Spleen (tissue), 11 donors: ENCODE measurements around the gene AKNAD1. TPM values are rescaled to one million over a fixed set of nuclear protein-coding genes. Genes with fewer than 3 reads are reported as not detected.
"Not testable (repeated sequence)": the region's sequence is repeated elsewhere in the genome, so short reads cannot be mapped to it uniquely, and the experiment has no call there.

Experiments used
- DNase-seq: peaks from one replicate; pipeline ENCODE4 v3.0.0-alpha.2; 2020
- H3K27ac ChIP-seq, 8 donors: fragments of 200-600 bp; sonication (generic) in 7 of 8; 1 replicate in 4 of 8; 2 replicates in 4 of 8; pipeline versions ENCODE4 v1.5.0 to v1.8.0; 2016 to 2021; ENCODE audit warnings: inconsistent platforms in 4 of 8, mild to moderate bottlenecking in 4 of 8, moderate library complexity in 1 of 8
- H3K27me3 ChIP-seq, 7 donors: fragments of 200-600 bp; sonication (generic) in 6 of 7; replicated peaks in 1 of 7; 1 replicate in 4 of 7; 2 replicates in 3 of 7; pipeline versions ENCODE4 v1.5.0 to v1.8.0; 2016 to 2021; ENCODE audit warnings: inconsistent platforms in 3 of 7, mild to moderate bottlenecking in 1 of 7
- H3K36me3 ChIP-seq, 6 donors: fragments of 200-600 bp; sonication (generic) in 5 of 6; 1 replicate in 4 of 6; 2 replicates in 2 of 6; pipeline versions ENCODE4 v1.5.0 to v1.8.0; 2016 to 2021; ENCODE audit warnings: inconsistent platforms in 2 of 6
- H3K4me1 ChIP-seq, 6 donors: fragments of 200-600 bp; sonication (generic) in 5 of 6; 1 replicate in 3 of 6; 2 replicates in 3 of 6; pipeline versions ENCODE4 v1.5.0 to v1.8.0; 2016 to 2021; ENCODE audit warnings: inconsistent platforms in 3 of 6
- H3K4me3 ChIP-seq, 8 donors: fragments of 200-600 bp; sonication (generic) in 7 of 8; 1 replicate in 4 of 8; 2 replicates in 4 of 8; pipeline versions ENCODE4 v1.5.0 to v1.8.0; 2016 to 2021; ENCODE audit warnings: inconsistent platforms in 4 of 8, mild to moderate bottlenecking in 4 of 8, moderate library complexity in 2 of 8
- H3K9me3 ChIP-seq, 8 donors: fragments of 200-600 bp; sonication (generic) in 7 of 8; 1 replicate in 4 of 8; 2 replicates in 4 of 8; pipeline versions ENCODE4 v1.5.0 to v1.8.0; 2016 to 2021; ENCODE audit warnings: inconsistent platforms in 4 of 8
- POLR2A ChIP-seq, 3 donors: fragments of 450-650 bp; IDR thresholded peaks; one replicate each; pipeline ENCODE4 v1.5.1; 2017; ENCODE audit warnings: antibody characterized with exemption in 3 of 3, mild to moderate bottlenecking in 1 of 3
- POLR2AphosphoS5 ChIP-seq, 3 donors: sonication (generic); formaldehyde crosslinking; IDR thresholded peaks; one replicate each; pipeline ENCODE4 v1.5.1; 2017; ENCODE audit warnings: antibody characterized with exemption in 3 of 3
- WGBS, 5 donors: extraction: QIAGEN DNeasy Blood & Tissue Kit in 3 of 5; methylation state at CpG; one replicate each; pipeline versions ENCODE4 v1.1.5 to v1.1.7; 2013 to 2018; 5-methylcytosine and 5-hydroxymethylcytosine counted together
- intact Hi-C: fragments of 100-400 bp; cut with DNase I; formaldehyde crosslinking; loops from one replicate; pipeline ENCODE4 v1.15.0; 2023; ENCODE audit warnings: low total_unique reads
- polyA plus RNA-seq, 3 donors: library from polyadenylated mRNA; stranded (reverse); fragments of 200-250 nt; gene quantifications; one replicate each; pipeline ENCODE4 v1.2.1, GENCODE V29; 2013
- total RNA-seq, 7 donors: library from RNA; depleted of rRNA in 3 of 7; stranded (reverse); fragments of >200 nt in 3 of 7; fragmentation: NEBNext Ultra II Directional in 4 of 7; extraction: Animal tissue kit (Norgen Biotek cat#: 25700) in 4 of 7; gene quantifications; one replicate each; pipeline versions ENCODE4 v1.1.0 to v1.2.1, GENCODE V29; 2016 to 2021
- TF ChIP-seq, protein P1 (sequence below), 11 experiments: fragments of 200-600 bp in 7 of 11; fragments of 450-650 bp in 4 of 11; sonication (generic) in 4 of 11; IDR thresholded peaks in 8 of 11; conservative IDR thresholded peaks in 3 of 11; 1 replicate in 7 of 11; 2 replicates in 4 of 11; pipeline versions ENCODE4 v1.4.0 to v1.8.0; 2016 to 2021; ENCODE audit warnings: antibody characterized with exemption in 11 of 11, inconsistent platforms in 4 of 11, mild to moderate bottlenecking in 1 of 11
- donor health status: healthy with polysubstance abuse.
- donor health status: DM: no; HTN: no; CAD: no; lungs with moderate emphysema.
- donor health status: DM: no; HTN: no; CAD: no.
- donor health status: Bipolar disorder and iron deficiency.
- donor health status: healthy.
- donor health status: DM: no; HTN: no; CAD: no.
- donor health status: DM: yes; HTN: yes; CAD: no.

Gene AKNAD1
- total and polyA plus RNA-seq, 10 donors = 0.03 to 0.11 TPM; not detected in 8

DNA sequence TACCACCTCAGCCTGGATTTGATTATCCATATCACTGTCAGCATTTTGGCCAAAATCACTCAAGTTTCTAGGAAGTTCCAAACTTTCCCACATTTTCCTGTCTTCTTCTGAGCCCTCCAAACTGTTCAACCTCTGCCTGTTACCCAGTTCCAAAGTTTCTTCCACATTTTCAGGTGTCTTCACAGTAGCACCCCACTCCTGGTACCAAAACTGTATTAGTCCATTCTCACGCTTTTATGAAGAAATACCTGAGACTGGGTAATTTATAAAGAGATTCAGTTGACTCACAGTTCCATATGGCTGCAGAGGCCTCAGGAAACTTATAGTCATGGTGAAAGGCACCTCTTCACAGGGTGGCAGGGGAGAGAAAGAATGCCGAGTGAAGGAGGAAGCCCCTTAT is 71.0 kb downstream of the AKNAD1 start:
- no peak for TF ChIP-seq POLR2AphosphoS5 (IDR thresholded peaks at IDR 0.05)
- Histone ChIP-seq H3K27ac (no peak overlapping the region), H3K4me1 (no peaks in the 10 kb centered on the region), H3K4me3 (no peak overlapping the region), H3K36me3 (peaks cover 2 to 100% (median 63%) of the 10 kb centered on the region in 6 donors), H3K27me3 (no peaks in the 10 kb centered on the region), H3K9me3 (peaks cover 0 to 41% (median 27%) of the 10 kb centered on the region in 8 donors)
- WGBS, 5 donors = 90 to 100% (median 100%) methylated on average over 2 of the region's 2 CpGs
- no peak for DNase-seq
- intact Hi-C loops = no loop called here

DNA sequence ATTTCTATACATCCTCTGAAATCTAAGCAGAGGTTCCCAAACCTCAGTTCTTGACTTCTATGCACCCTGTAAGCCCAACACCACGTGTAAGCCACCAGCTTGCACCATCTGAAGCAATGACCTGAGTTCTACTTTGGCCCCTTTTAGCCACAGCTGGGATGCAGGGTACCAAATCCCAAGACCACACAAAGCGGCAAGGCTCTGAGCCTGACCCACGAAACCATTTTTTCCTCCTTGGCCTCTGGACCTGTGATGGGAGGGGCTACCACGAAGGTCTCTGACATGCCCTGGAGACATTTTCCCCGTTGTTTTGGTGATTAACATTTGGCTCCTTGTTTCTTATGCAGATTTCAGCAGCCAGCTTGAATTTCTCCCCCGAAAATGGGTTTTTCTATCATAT is 71.6 kb downstream of the AKNAD1 start:
- no peaks in the 10 kb centered on the region for H3K27me3 ChIP-seq
- peaks cover 2 to 100% (median 64%) of the 10 kb centered on the region in 6 donors for H3K36me3 ChIP-seq
- 97 to 99% (median 97%) methylated on average over 6 of the region's 6 CpGs for WGBS, 5 donors

DNA sequence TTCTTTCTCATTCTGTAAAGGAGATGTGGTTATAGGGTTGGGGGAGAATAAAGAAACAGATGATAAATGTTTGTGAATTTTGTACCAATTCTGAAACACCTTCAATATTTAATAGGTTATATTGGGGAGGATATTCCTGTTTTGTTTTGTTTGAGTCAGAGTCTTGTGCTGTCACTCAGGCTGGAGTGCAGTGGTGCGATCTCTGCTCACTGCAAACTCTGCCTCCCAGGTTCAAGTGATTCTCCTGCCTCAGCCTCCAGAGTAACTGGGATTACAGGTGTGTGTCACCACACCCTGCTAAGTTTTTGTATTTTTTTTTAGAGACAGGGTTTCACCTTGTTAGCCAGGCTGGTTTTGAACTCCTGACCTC is 75.3 kb downstream of the AKNAD1 start:
- H3K4me3 ChIP-seq, H3K4me1 ChIP-seq, DNase-seq, H3K27ac ChIP-seq, intact Hi-C loops, H3K27me3 ChIP-seq: not testable (repeated sequence)
- Histone ChIP-seq H3K9me3 (peaks cover 0 to 36% (median 25%) of the 10 kb centered on the region in 8 donors), H3K36me3 (peaks cover 2 to 100% (median 71%) of the 10 kb centered on the region in 6 donors)
- WGBS, 5 donors = 89 to 100% (median 98%) methylated on average over 1 of the region's 1 CpG

More for the DNA sequence above, 71.6 kb downstream of the AKNAD1 start:
- no peak for DNase-seq
- Histone ChIP-seq H3K27ac (no peak overlapping the region), H3K4me1 (no peaks in the 10 kb centered on the region), H3K9me3 (peaks cover 0 to 37% (median 26%) of the 10 kb centered on the region in 8 donors), H3K4me3 (no peak overlapping the region)
- intact Hi-C loops = no loop called here
- TF ChIP-seq POLR2AphosphoS5 (IDR thresholded peaks at IDR 0.05) = no peak
- no peak for TF ChIP-seq POLR2A (IDR thresholded peaks at IDR 0.05)
- TF ChIP-seq, protein P1, sequence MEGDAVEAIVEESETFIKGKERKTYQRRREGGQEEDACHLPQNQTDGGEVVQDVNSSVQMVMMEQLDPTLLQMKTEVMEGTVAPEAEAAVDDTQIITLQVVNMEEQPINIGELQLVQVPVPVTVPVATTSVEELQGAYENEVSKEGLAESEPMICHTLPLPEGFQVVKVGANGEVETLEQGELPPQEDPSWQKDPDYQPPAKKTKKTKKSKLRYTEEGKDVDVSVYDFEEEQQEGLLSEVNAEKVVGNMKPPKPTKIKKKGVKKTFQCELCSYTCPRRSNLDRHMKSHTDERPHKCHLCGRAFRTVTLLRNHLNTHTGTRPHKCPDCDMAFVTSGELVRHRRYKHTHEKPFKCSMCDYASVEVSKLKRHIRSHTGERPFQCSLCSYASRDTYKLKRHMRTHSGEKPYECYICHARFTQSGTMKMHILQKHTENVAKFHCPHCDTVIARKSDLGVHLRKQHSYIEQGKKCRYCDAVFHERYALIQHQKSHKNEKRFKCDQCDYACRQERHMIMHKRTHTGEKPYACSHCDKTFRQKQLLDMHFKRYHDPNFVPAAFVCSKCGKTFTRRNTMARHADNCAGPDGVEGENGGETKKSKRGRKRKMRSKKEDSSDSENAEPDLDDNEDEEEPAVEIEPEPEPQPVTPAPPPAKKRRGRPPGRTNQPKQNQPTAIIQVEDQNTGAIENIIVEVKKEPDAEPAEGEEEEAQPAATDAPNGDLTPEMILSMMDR (IDR thresholded peaks at IDR 0.05 in 8 of 11, conservative IDR thresholded peaks at IDR 0.05 in 3 of 11) = no peak

DNA sequence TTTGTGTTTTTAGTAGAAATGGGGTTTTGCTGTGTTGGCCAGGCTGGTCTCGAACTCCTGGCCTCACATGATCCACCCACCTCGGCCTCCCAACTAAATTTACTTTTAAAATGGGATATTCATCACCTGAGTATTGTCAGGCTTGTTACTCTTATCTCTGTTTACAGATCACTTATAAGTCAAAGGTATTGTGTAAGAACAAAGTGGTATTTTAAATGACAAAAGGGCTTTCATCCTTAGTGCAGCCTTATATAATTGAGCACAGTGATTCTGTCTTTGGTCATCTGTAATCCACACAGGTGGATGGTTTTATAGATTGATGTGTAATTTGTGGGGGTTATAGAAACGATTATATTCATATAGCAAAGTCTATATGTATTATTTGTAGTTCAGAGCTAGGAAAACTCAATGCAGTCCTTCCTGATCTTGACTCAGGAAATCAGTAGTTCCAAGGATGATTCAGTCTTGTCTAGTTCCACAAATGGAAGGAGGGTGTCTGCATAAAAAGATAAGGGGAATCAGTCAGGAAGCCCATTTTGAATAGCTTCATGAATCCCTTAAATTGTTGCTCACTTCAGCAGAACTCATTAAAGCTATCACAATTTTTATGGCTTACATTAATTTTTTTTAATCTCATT is 75.8 kb downstream of the AKNAD1 start:
- peak overlapping the region in 1 of 8 donors; percentile 1 for H3K27ac ChIP-seq
- peaks cover 2 to 100% (median 71%) of the 10 kb centered on the region in 6 donors for H3K36me3 ChIP-seq
- intact Hi-C loops = no loop called here
- H3K9me3 ChIP-seq = peaks cover 0 to 31% (median 20%) of the 10 kb centered on the region in 8 donors
- H3K27me3 ChIP-seq = no peaks in the 10 kb centered on the region
- no peak overlapping the region for H3K4me3 ChIP-seq
- H3K4me1 ChIP-seq = peaks cover 0 to 8% (median 0%) of the 10 kb centered on the region in 6 donors
- TF ChIP-seq POLR2A (IDR thresholded peaks at IDR 0.05) (no peak), POLR2AphosphoS5 (IDR thresholded peaks at IDR 0.05) (no peak)
- TF ChIP-seq, protein P1 (IDR thresholded peaks at IDR 0.05 in 8 of 11, conservative IDR thresholded peaks at IDR 0.05 in 3 of 11) = no peak
- no peak for DNase-seq
- WGBS, 5 donors = 82 to 91% (median 88%) methylated on average over 3 of the region's 3 CpGs

DNA sequence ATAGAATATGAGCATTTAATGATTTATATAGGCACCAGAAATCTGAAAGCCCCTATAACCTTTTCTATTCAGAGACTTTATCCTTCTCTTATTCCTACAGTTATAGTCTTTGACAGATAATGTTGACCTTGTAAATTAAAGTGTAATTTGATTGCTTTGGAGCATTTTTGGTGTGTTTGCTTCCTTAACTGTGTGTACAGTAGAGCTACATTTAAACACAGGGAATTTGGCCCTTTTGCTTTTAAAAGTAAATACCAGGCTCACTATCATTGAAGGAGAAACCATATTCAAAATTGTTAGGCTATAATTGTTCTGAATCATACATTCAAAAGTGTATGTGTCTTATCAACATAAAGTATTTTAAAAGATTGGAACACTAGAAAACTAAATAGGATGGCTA is 77.4 kb downstream of the AKNAD1 start:
- Histone ChIP-seq H3K9me3 (peaks cover 0 to 15% (median 4%) of the 10 kb centered on the region in 8 donors), H3K4me3 (no peak overlapping the region), H3K27ac (no peak overlapping the region), H3K36me3 (peaks cover 0 to 100% (median 61%) of the 10 kb centered on the region in 6 donors), H3K4me1 (peaks cover 0 to 8% (median 0%) of the 10 kb centered on the region in 6 donors), H3K27me3 (no peaks in the 10 kb centered on the region)
- intact Hi-C loops = no loop called here
- TF ChIP-seq POLR2A (IDR thresholded peaks at IDR 0.05) (no peak), POLR2AphosphoS5 (IDR thresholded peaks at IDR 0.05) (no peak)
- TF ChIP-seq, protein P1 (IDR thresholded peaks at IDR 0.05 in 8 of 11, conservative IDR thresholded peaks at IDR 0.05 in 3 of 11) = no peak
- no peak for DNase-seq
